Ishikawa (cell line): ENCODE results near the gene SOX5.

ENCODE experiments used
- CEBPB ChIP-seq: IDR thresholded peaks from 2 replicates; pipeline ENCODE4 v1.6.1; 2012
- CREB1 ChIP-seq: IDR thresholded peaks from 2 replicates; pipeline ENCODE4 v1.6.1; 2012; ENCODE audit warnings: low read depth
- EGR1 ChIP-seq: IDR thresholded peaks from 2 replicates; pipeline ENCODE4 v1.6.1; 2012
- EP300 ChIP-seq: IDR thresholded peaks from 2 replicates; pipeline ENCODE4 v1.6.1; 2012; ENCODE audit warnings: borderline replicate concordance
- FOXM1 ChIP-seq: IDR thresholded peaks from 2 replicates; pipeline ENCODE4 v1.6.1; 2012; ENCODE audit warnings: low read depth, borderline replicate concordance
- NFIC ChIP-seq: IDR thresholded peaks from 2 replicates; pipeline ENCODE4 v1.6.1; 2012
- RAD21 ChIP-seq: IDR thresholded peaks from 2 replicates; pipeline ENCODE4 v1.6.1; 2012; ENCODE audit warnings: low read depth
- TAF1 ChIP-seq: IDR thresholded peaks from 2 replicates; pipeline ENCODE4 v1.6.1; 2012; ENCODE audit warnings: low read depth, mild to moderate bottlenecking
- TCF12 ChIP-seq: IDR thresholded peaks from 2 replicates; pipeline ENCODE4 v1.6.1; 2012; ENCODE audit warnings: low read depth
- TEAD4 ChIP-seq: IDR thresholded peaks from 2 replicates; pipeline ENCODE4 v1.6.1; 2012
- YY1 ChIP-seq: IDR thresholded peaks from 2 replicates; pipeline ENCODE4 v1.6.1; 2012; ENCODE audit warnings: low read depth
- ZBTB7A ChIP-seq: IDR thresholded peaks from 2 replicates; pipeline ENCODE4 v1.6.1; 2012; ENCODE audit warnings: low read depth
- TF ChIP-seq, protein P1 (sequence below): IDR thresholded peaks from 2 replicates; pipeline ENCODE4 v1.6.1; 2012
- TF ChIP-seq, protein P2 (sequence below): IDR thresholded peaks from 2 replicates; pipeline ENCODE4 v1.6.1; 2012
- TF ChIP-seq, protein P3 (sequence below): IDR thresholded peaks from 2 replicates; pipeline ENCODE4 v1.6.1; 2012; ENCODE audit warnings: low read depth, mild to moderate bottlenecking

The SOX5 gene

DNA sequence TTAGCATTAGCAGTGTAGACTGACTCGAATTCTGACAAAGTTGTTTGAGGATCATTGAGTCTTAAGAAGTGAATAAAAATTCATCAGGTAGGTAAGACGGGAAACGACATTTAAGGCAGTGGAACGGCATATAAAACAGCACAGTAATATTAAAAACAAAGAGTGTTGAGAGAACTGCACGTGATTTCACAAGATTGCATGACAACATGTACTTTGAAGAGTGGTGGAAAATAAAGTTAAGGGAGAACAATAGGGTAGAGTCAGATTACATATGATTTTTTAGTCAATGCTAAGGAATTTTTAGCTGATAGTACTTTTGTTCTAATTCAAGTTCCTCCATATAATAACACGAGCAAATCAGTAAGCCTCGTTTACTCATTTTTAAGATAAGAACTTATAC is 115.4 kb downstream of the SOX5 start:
- TF ChIP-seq TCF12, result no peak
- TF ChIP-seq, protein P1, sequence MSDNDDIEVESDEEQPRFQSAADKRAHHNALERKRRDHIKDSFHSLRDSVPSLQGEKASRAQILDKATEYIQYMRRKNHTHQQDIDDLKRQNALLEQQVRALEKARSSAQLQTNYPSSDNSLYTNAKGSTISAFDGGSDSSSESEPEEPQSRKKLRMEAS, result peak; percentile 67; the same call in 1 of the 2 replicates
- peak; percentile 66; the same call in 1 of the 2 replicates for TF ChIP-seq EP300
- TF ChIP-seq ZBTB7A, result no peak
- TF ChIP-seq EGR1, result no peak
- no peak for TF ChIP-seq RAD21
- no peak for TF ChIP-seq CREB1
- 0 out of 2 replicates have a peak, but pooled peaks have one; percentile 37 for TF ChIP-seq FOXM1
- TF ChIP-seq, protein P2, sequence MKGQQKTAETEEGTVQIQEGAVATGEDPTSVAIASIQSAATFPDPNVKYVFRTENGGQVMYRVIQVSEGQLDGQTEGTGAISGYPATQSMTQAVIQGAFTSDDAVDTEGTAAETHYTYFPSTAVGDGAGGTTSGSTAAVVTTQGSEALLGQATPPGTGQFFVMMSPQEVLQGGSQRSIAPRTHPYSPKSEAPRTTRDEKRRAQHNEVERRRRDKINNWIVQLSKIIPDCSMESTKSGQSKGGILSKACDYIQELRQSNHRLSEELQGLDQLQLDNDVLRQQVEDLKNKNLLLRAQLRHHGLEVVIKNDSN, result peak; percentile 61
- no peak for TF ChIP-seq TAF1
- TF ChIP-seq YY1, result no peak
- TF ChIP-seq, protein P3, sequence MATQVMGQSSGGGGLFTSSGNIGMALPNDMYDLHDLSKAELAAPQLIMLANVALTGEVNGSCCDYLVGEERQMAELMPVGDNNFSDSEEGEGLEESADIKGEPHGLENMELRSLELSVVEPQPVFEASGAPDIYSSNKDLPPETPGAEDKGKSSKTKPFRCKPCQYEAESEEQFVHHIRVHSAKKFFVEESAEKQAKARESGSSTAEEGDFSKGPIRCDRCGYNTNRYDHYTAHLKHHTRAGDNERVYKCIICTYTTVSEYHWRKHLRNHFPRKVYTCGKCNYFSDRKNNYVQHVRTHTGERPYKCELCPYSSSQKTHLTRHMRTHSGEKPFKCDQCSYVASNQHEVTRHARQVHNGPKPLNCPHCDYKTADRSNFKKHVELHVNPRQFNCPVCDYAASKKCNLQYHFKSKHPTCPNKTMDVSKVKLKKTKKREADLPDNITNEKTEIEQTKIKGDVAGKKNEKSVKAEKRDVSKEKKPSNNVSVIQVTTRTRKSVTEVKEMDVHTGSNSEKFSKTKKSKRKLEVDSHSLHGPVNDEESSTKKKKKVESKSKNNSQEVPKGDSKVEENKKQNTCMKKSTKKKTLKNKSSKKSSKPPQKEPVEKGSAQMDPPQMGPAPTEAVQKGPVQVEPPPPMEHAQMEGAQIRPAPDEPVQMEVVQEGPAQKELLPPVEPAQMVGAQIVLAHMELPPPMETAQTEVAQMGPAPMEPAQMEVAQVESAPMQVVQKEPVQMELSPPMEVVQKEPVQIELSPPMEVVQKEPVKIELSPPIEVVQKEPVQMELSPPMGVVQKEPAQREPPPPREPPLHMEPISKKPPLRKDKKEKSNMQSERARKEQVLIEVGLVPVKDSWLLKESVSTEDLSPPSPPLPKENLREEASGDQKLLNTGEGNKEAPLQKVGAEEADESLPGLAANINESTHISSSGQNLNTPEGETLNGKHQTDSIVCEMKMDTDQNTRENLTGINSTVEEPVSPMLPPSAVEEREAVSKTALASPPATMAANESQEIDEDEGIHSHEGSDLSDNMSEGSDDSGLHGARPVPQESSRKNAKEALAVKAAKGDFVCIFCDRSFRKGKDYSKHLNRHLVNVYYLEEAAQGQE, result no peak
- peak; percentile 57; the same call in 1 of the 2 replicates for TF ChIP-seq CEBPB

DNA sequence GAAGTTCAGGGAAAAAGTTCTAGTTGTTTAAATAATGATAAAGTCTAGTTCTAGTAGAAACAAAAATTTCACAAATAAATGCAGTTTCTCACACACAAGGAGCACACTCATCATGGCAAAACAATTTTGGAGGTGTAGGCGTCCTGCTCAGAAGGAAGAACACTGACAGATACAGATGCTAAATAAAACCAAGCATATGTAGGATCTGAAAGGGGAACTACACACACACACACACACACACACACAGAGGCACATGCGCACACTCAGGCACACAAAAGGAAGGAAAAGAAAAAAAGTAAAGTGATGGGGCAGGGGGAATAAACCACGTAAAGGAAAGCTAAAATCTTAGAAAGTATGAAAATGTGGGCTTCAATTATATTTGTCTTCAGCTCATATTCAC is 117.7 kb downstream of the SOX5 start:
- TF ChIP-seq EP300 (no peak), NFIC (no peak), CREB1 (no peak), YY1 (no peak), TEAD4 (no peak), EGR1 (no peak), CEBPB (no peak), RAD21 (no peak), TAF1 (no peak), TCF12 (no peak), ZBTB7A (no peak), FOXM1 (no peak)
- TF ChIP-seq, protein P1, result no peak
- TF ChIP-seq, protein P3, result no peak
- TF ChIP-seq, protein P2, result no peak

DNA sequence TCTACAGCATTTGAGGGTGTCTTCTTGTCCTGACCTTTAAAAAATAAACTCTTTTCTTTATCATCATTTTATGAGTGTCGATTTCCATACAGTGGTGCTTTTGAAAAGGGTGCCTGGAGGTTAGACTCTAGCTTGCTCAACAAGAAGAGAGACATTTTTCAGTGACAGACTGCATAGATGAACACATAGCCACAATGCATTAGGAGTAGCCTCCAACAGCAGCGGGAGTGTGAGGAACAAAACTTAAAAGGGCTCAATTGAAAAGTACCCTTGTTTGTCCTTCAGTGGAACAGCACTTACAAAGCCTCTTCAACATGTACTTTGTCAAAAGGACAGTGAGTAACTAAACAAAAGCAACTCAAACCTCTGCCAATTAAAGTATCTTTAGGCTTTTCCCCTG is 119.3 kb downstream of the SOX5 start:
- TF ChIP-seq YY1, result no peak

DNA sequence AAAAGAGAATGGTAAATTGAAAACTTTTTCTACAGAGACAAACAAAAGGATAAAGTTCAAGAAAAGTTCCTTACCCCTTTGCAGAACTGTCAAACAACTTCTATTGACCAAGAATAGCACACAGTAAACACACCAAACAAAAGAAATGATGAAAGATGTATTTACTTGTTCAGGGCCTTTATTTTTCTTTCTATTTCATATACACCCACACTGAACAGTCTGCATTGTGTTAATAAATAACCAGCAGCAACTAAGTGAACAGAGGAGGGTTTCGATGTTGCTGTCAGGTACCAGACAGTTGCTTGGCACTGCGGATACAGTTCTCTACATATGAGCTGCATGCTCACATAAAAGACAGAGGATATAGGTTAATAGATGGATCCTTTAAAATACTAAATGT is 122.1 kb downstream of the SOX5 start:
- TF ChIP-seq TEAD4, result no peak
- no peak for TF ChIP-seq NFIC
- no peak for TF ChIP-seq EGR1
- TF ChIP-seq EP300, result no peak
- TF ChIP-seq, protein P1, result no peak
- TF ChIP-seq ZBTB7A, result no peak
- TF ChIP-seq YY1, result no peak
- TF ChIP-seq RAD21, result no peak
- TF ChIP-seq TCF12, result no peak

DNA sequence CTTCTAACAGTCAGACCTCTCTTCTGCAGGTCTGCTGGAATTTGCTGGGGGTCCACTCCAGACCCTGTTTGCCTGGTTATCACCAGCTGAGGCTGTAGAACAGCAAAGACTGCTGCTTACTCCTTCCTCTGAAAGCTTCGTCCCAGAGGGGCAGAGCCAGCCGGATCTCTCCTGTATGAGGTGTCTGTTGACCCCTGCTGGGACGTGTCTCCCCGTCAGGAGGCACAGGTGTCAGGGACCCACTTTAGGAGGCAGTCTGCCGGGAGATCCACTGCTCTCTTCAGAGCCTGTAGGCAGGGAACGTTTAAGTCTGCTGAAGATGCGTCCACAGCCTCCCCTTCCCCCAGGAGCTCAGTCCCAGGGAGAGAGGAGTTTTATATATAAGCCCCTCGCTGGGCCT is 125.1 kb downstream of the SOX5 start:
- TF ChIP-seq NFIC, result no peak
- no peak for TF ChIP-seq YY1
- no peak for TF ChIP-seq CEBPB
- TF ChIP-seq TAF1, result no peak

DNA sequence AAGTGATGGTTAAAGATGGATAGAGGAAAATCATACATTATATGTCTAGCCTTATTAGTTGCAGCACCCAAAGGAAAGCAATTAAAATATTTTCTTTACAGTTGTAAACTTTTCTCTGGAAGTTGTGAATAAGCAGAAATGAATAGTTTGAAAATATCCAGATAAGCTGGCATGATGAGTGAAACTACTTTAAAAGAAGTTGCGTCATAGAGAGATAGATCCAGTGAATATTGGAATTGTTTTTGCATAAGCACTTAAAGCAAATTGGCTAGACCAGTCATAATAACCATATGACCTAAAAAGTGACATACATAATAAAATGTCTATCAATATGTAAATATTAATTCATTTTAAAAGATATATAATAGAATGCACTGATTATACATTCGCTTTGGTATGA is 132.1 kb downstream of the SOX5 start:
- TF ChIP-seq, protein P1, result no peak
- no peak for TF ChIP-seq TAF1
- TF ChIP-seq TEAD4, result no peak
- TF ChIP-seq, protein P3, result no peak
- no peak for TF ChIP-seq YY1
- TF ChIP-seq CEBPB, result 0 out of 2 replicates have a peak, but pooled peaks have one; percentile 8
